HUES48 (cell line): Measurements from ENCODE around the gene MADD.
A peak's percentile ranks its signal among the peaks of the same experiment; 100 is the strongest.

Experiments
- H3K27ac ChIP-seq: one replicate; pipeline ENCODE4 v1.7.0; 2013; ENCODE audit warnings: low read depth, low read length, inconsistent platforms
- H3K27me3 ChIP-seq: 2 replicates; pipeline ENCODE4 v1.6.1; 2013; ENCODE audit warnings: mild to moderate bottlenecking, low read length; ENCODE audit not compliant: control insufficient read depth, insufficient read depth
- H3K36me3 ChIP-seq: 2 replicates; pipeline ENCODE4 v1.6.1; 2013; ENCODE audit warnings: low read length; ENCODE audit not compliant: control insufficient read depth, insufficient read depth
- H3K4me1 ChIP-seq: 2 replicates; pipeline ENCODE4 v1.6.1; 2013; ENCODE audit warnings: mild to moderate bottlenecking, low read length; ENCODE audit not compliant: control insufficient read depth, insufficient read depth
- H3K4me3 ChIP-seq: 2 replicates; pipeline ENCODE4 v1.5.1; 2013; ENCODE audit warnings: mild to moderate bottlenecking, low read depth, low read length
- H3K9ac ChIP-seq: 2 replicates; pipeline ENCODE4 v1.6.1; 2013; ENCODE audit warnings: mild to moderate bottlenecking, low read depth, low read length, moderate library complexity
- H3K9me3 ChIP-seq: 2 replicates; pipeline ENCODE4 v1.6.1; 2013; ENCODE audit warnings: low read length; ENCODE audit not compliant: control insufficient read depth, insufficient read depth

Gene MADD

DNA sequence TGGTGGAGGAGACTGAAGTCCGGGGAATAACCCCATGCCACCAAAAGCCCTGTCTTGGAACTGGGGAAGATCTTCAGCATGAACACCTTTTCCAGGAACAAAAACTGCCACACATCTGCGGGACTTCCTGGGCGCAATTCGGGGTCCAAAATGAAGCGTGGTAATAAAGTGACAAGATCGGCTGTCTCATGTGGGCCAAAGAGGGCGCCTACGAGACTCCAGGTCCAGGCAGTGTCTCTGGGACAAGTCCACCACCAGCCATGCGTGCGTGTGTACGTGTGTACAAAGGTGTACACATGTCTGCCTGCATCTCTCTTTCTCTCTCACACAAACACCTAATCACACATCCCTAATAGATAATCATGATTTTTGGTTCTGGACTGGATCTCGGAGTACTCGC, 91.5 kb downstream of the MADD start:
- H3K27me3 ChIP-seq, result no peaks in the 10 kb centered on the region
- no peaks in the 10 kb centered on the region for H3K4me1 ChIP-seq
- no peaks in the 10 kb centered on the region for H3K36me3 ChIP-seq
- no peak overlapping the region for H3K9ac ChIP-seq
- no peaks in the 10 kb centered on the region for H3K9me3 ChIP-seq
- no peak overlapping the region for H3K4me3 ChIP-seq
- no peak overlapping the region for H3K27ac ChIP-seq

DNA sequence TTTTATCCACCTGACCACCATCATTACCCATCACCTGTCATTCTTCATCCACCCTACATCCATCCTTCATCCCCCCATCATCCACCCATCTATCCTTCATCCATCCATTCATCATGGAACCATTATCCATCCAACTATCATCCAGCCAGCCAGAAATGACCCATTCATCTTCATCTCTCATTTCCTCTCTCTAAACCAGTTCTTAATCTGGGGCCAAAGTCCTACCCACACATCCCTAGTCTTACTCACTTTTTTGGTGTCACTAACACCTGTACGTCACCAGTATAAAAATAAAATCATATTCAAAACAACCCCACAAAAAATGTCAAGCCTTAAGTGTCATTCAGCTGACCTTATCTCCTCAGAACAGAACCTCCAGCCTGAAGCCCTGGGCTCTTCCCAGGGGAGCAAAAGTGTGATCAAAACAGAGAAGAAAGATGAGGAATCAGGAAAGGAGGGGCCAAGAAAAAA, 96.1 kb downstream of the MADD start:
- no peaks in the 10 kb centered on the region for H3K27me3 ChIP-seq
- no peak overlapping the region for H3K27ac ChIP-seq
- H3K36me3 ChIP-seq, result no peaks in the 10 kb centered on the region

GRCh38 chr11:47369676-47370075, 99.7 kb downstream of the MADD start:
- Histone ChIP-seq H3K4me3 (no peak overlapping the region), H3K9ac (no peak overlapping the region), H3K36me3 (no peaks in the 10 kb centered on the region), H3K9me3 (no peaks in the 10 kb centered on the region), H3K4me1 (no peaks in the 10 kb centered on the region), H3K27me3 (no peaks in the 10 kb centered on the region), H3K27ac (no peak overlapping the region)

More for the DNA sequence above, 96.1 kb downstream of the MADD start:
- Histone ChIP-seq H3K9me3 (no peaks in the 10 kb centered on the region), H3K4me1 (no peaks in the 10 kb centered on the region), H3K9ac (no peak overlapping the region), H3K4me3 (no peak overlapping the region)

GRCh38 chr11:47372422-47372821, 102.5 kb downstream of the MADD start:
- 0 out of 2 replicates have a peak, but pooled peaks cover 4% of the 10 kb centered on the region for H3K4me1 ChIP-seq

GRCh38 chr11:47373876-47374719, 104.2 kb downstream of the MADD start:
- H3K36me3 ChIP-seq, result no peaks in the 10 kb centered on the region
- H3K27me3 ChIP-seq, result no peaks in the 10 kb centered on the region
- H3K27ac ChIP-seq, result peak overlapping the region; percentile 18
- no peak overlapping the region for H3K4me3 ChIP-seq
- no peaks in the 10 kb centered on the region for H3K9me3 ChIP-seq
- H3K4me1 ChIP-seq, result peaks cover 9% of the 10 kb centered on the region; the same call in 1 of the 2 replicates
- no peak overlapping the region for H3K9ac ChIP-seq

More at GRCh38 chr11:47372422-47372821, 102.5 kb downstream of the MADD start:
- no peak overlapping the region for H3K4me3 ChIP-seq
- H3K27ac ChIP-seq, result no peak overlapping the region
- no peaks in the 10 kb centered on the region for H3K27me3 ChIP-seq
- no peaks in the 10 kb centered on the region for H3K36me3 ChIP-seq
- H3K9ac ChIP-seq, result no peak overlapping the region
- H3K9me3 ChIP-seq, result no peaks in the 10 kb centered on the region

DNA sequence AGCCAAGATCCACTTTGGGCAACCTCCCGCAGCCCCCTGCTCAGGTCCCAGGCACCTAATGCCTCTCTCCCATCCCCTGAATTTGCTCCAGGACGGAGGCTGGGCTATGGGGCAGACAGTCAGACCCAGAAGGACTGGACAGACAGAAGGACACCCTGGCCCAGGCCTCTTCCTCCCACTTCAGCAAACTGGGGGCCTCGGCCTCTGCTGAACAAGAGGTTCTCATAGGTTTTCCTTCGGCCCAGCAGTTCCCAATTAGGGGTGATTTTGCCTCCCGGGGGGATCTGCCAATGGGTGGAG, 104.7 kb downstream of the MADD start:
- Histone ChIP-seq H3K9me3 (no peaks in the 10 kb centered on the region), H3K27me3 (no peaks in the 10 kb centered on the region), H3K27ac (no peak overlapping the region), H3K9ac (no peak overlapping the region), H3K4me1 (peaks cover 9% of the 10 kb centered on the region; the same call in 1 of the 2 replicates), H3K4me3 (no peak overlapping the region), H3K36me3 (no peaks in the 10 kb centered on the region)

DNA sequence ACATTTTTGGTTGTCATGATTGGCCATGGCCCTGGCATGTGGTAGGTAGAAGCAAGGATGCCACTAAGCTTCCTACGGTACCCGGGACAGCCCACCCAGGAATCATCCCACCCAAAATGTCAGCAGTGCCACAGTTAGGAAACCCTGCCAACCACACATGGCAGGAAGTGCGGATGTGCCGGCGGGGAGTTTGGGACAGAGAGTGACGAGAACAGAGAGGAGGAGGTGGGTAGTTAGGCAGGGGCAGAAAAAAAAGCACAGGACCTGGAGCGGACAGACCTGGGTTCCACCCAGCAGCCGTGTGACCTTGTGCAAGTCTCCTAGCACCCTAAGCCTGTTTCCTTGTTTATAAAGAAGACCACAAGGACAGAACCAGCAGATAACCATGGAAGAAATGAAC, 105.1 kb downstream of the MADD start:
- no peaks in the 10 kb centered on the region for H3K27me3 ChIP-seq
- H3K4me3 ChIP-seq, result no peak overlapping the region
- peaks cover 9% of the 10 kb centered on the region; the same call in 1 of the 2 replicates for H3K4me1 ChIP-seq
- H3K27ac ChIP-seq, result no peak overlapping the region
- no peaks in the 10 kb centered on the region for H3K9me3 ChIP-seq
- no peaks in the 10 kb centered on the region for H3K36me3 ChIP-seq
- H3K9ac ChIP-seq, result no peak overlapping the region

- Histone ChIP-seq H3K4me3 (no peak overlapping the region), H3K4me1 (peaks cover 9% of the 10 kb centered on the region; the same call in 1 of the 2 replicates), H3K27me3 (no peaks in the 10 kb centered on the region), H3K36me3 (no peaks in the 10 kb centered on the region), H3K9me3 (no peaks in the 10 kb centered on the region), H3K9ac (no peak overlapping the region), H3K27ac (no peak overlapping the region)
These were observed 105.7 kb downstream of the MADD start for GRCh38 chr11:47375546-47376085.

DNA sequence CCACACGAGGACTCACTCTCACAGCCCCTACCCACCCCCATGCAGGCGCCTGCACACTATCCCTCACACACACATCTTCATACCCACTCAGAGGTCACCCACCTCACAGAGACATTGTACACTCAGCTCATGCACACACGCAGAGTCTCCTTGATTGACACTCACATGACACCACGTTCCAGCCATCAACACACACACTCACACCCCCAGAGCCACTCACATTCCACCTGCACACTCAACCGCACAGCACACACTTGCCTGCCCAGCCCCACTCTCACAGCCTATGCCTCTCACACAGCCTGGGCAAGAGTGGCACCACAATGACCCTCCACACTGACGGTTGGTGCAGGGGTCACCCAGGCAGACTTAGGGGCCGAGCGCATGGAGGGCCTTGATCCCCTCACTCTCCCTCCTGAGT, 106.2 kb downstream of the MADD start:
- no peaks in the 10 kb centered on the region for H3K9me3 ChIP-seq
- H3K4me1 ChIP-seq, result peaks cover 9% of the 10 kb centered on the region; the same call in 1 of the 2 replicates
- H3K9ac ChIP-seq, result no peak overlapping the region
- no peaks in the 10 kb centered on the region for H3K27me3 ChIP-seq
- no peak overlapping the region for H3K27ac ChIP-seq
- H3K36me3 ChIP-seq, result no peaks in the 10 kb centered on the region
- H3K4me3 ChIP-seq, result no peak overlapping the region

- Histone ChIP-seq H3K36me3 (no peaks in the 10 kb centered on the region), H3K9ac (no peak overlapping the region), H3K9me3 (no peaks in the 10 kb centered on the region), H3K4me3 (no peak overlapping the region), H3K4me1 (peaks cover 9% of the 10 kb centered on the region; the same call in 1 of the 2 replicates), H3K27me3 (no peaks in the 10 kb centered on the region), H3K27ac (no peak overlapping the region)
These were observed 106.8 kb downstream of the MADD start for GRCh38 chr11:47376525-47377371.
